ENCODE results near the gene GALNT2. TPM values are rescaled to one million over a fixed set of nuclear protein-coding genes. Genes with fewer than 3 reads are reported as not detected.

Gene GALNT2
- total and polyA plus RNA-seq, 2 donors (not counting 1 experiment from before 2014, with no cell fraction given), result 19.0 to 184 TPM

GRCh38 chr1:230147253-230148125 lies 80.5 kb downstream of the GALNT2 start:
- H3K79me2 ChIP-seq (ENCODE audit: control insufficient read depth, insufficient read depth, low read length), result peaks cover 63% of the 10 kb centered on the region
- Mint-ChIP-seq H3K27ac (peak overlapping the region; percentile 98), H3K4me3 (peak overlapping the region; percentile 91), H3K27me3 (no peaks in the 10 kb centered on the region), H3K9me3 (ENCODE audit: insufficient read depth) (no peaks in the 10 kb centered on the region), H3K4me1 (peaks cover 93% of the 10 kb centered on the region)
- H3K4me2 ChIP-seq (replicated peaks; ENCODE audit: low read depth, low read length, poor library complexity, severe bottlenecking), result peak overlapping the region; percentile 18
- no peak for DNase-seq
- no peak overlapping the region for H3K9ac ChIP-seq (ENCODE audit: low read length)
- no peak overlapping the region for H2AFZ ChIP-seq (ENCODE audit: insufficient read depth, low read depth, low read length, poor library complexity, severe bottlenecking)
- no peaks in the 10 kb centered on the region for H3K9me3 ChIP-seq (ENCODE audit: control extremely low read depth in 1 of 3, control insufficient read depth in 2 of 3, insufficient read depth in 1 of 3, low read length in 2 of 3)
- peaks cover 66 to 75% of the 10 kb centered on the region in 2 donors for H3K4me1 ChIP-seq (ENCODE audit: control insufficient read depth in 2 of 2, insufficient read depth in 2 of 2, low read length in 2 of 2)
- intact Hi-C loops (cut with micrococcal nuclease), result loop anchor here (5.0 kb wide), 1 partner anchor 35 kb away; no protein-coding TSS in a partner anchor
- no peaks in the 10 kb centered on the region for H3K36me3 ChIP-seq (replicated peaks in 1 of 2; ENCODE audit: control extremely low read depth in 1 of 2, control insufficient read depth in 1 of 2, extremely low read depth in 1 of 2, insufficient read depth in 2 of 2, low read length in 1 of 2)
- no peak for ATAC-seq (ENCODE audit: low read depth)
- H3K4me3 ChIP-seq (ENCODE audit: control extremely low read depth in 1 of 5, extremely low read depth in 1 of 5, insufficient read depth in 1 of 5, low read depth in 2 of 5, low read length in 4 of 5), result no peak overlapping the region
- TF ChIP-seq CTCF (IDR thresholded peaks at IDR 0.05) (no peak), EZH2 (IDR thresholded peaks at IDR 0.05; ENCODE audit: borderline replicate concordance, insufficient read depth, low read depth, low read length, poor library complexity, severe bottlenecking) (no peak)
- 75% methylated on average over 10 of the region's 15 CpGs for WGBS (ENCODE audit: insufficient coverage)
- POLR2A ChIA-PET, result interaction anchor here (3.1 kb wide), 1 partner anchor 23 kb away, joined by 18 read pairs; no protein-coding TSS in a partner anchor
- no peaks in the 10 kb centered on the region for H3K27me3 ChIP-seq (replicated peaks in 1 of 4; ENCODE audit: control extremely low read depth in 1 of 4, control insufficient read depth in 3 of 4, insufficient read depth in 4 of 4, low read length in 3 of 4)
- CTCF ChIA-PET, result interaction anchor here (0.6 to 2.6 kb wide), 4 partner anchors 19 to 486 kb away, joined by 3 to 8 read pairs (median 4); no protein-coding TSS in a partner anchor
- H4K20me1 ChIP-seq (ENCODE audit: control insufficient read depth, insufficient read depth, low read length, poor library complexity, severe bottlenecking), result no peaks in the 10 kb centered on the region
- H3K27ac ChIP-seq (ENCODE audit: low read length in 2 of 2), result peak overlapping the region; percentile 78 to 94
